Neural progenitor cell (in vitro differentiated cells): ENCODE measurements around the gene MNS1.

Source experiments
- CTCF ChIP-seq: fragments of 200-600 bp; sonication (generic); IDR thresholded peaks from 2 replicates; pipeline ENCODE4 v1.5.1; 2017; ENCODE audit warnings: antibody characterized with exemption, mild to moderate bottlenecking
- EZH2 ChIP-seq: fragments of 200-600 bp; sonication (generic); IDR thresholded peaks from 2 replicates; pipeline ENCODE4 v1.6.1; 2017; ENCODE audit warnings: antibody characterized with exemption, mild to moderate bottlenecking, moderate library complexity

- no peak for TF ChIP-seq CTCF
- TF ChIP-seq EZH2 = no peak
Measured at GRCh38 chr15:56440214-56440770, 24.6 kb downstream of the MNS1 start.
